Vagina (tissue), 2 donors: ENCODE data around the gene TNS4. TPM values are rescaled to one million over a fixed set of nuclear protein-coding genes. Genes with fewer than 3 reads are reported as not detected.

Experiments used
- DNase-seq, 2 donors: peaks; one replicate each; pipeline ENCODE4 v3.0.0-alpha.2; 2017; ENCODE audit errors: extremely low spot score in 2 of 2
- H3K27ac ChIP-seq: fragments of 200-600 bp; sonication (generic); one replicate; pipeline ENCODE4 v1.5.1; 2019
- H3K27me3 ChIP-seq: fragments of 200-600 bp; sonication (generic); one replicate; pipeline ENCODE4 v1.5.1; 2019
- H3K36me3 ChIP-seq, 2 donors: fragments of 200-600 bp; sonication (generic); one replicate each; pipeline ENCODE4 v1.5.1; 2017 to 2019
- H3K4me1 ChIP-seq: fragments of 200-600 bp; sonication (generic); one replicate; pipeline ENCODE4 v1.5.1; 2019
- H3K4me3 ChIP-seq, 2 donors: fragments of 200-600 bp; sonication (generic); 1 replicate in 1 of 2; 2 replicates in 1 of 2; pipeline ENCODE4 v1.5.1; 2016 to 2019
- H3K9me3 ChIP-seq: fragments of 200-600 bp; sonication (generic); one replicate; pipeline ENCODE4 v1.5.1; 2019
- POLR2A ChIP-seq, 2 donors: fragments of 450-650 bp; IDR thresholded peaks; one replicate each; pipeline ENCODE4 v1.6.1; 2017; ENCODE audit warnings: antibody characterized with exemption in 2 of 2, mild to moderate bottlenecking in 2 of 2, moderate library complexity in 2 of 2
- POLR2AphosphoS5 ChIP-seq, 2 donors: sonication (generic); formaldehyde crosslinking; IDR thresholded peaks; one replicate each; pipeline ENCODE4 v1.9.0; 2017; ENCODE audit warnings: antibody characterized with exemption in 2 of 2, mild to moderate bottlenecking in 2 of 2, low read depth in 1 of 2; ENCODE audit not compliant: insufficient read depth in 1 of 2
- intact Hi-C: fragments of 100-400 bp; cut with DNase I; formaldehyde crosslinking; loops from one replicate; pipeline ENCODE4 v1.15.1; 2023
- total RNA-seq: library from RNA; depleted of rRNA; stranded (reverse); fragments of >200 nt; gene quantifications from one replicate; pipeline ENCODE4 v1.2.3, GENCODE V29; 2016
- TF ChIP-seq, protein P1 (sequence below), 3 experiments: fragments of 450-650 bp in 2 of 3; fragments of 200-600 bp in 1 of 3; sonication (generic) in 1 of 3; IDR thresholded peaks; one replicate each; pipeline ENCODE4 v1.5.1; 2017 to 2019; ENCODE audit warnings: antibody characterized with exemption in 3 of 3, mild to moderate bottlenecking in 2 of 3, moderate library complexity in 2 of 3

Gene TNS4
- total RNA-seq, 1 donor from 2014 or later: 296 TPM

DNA sequence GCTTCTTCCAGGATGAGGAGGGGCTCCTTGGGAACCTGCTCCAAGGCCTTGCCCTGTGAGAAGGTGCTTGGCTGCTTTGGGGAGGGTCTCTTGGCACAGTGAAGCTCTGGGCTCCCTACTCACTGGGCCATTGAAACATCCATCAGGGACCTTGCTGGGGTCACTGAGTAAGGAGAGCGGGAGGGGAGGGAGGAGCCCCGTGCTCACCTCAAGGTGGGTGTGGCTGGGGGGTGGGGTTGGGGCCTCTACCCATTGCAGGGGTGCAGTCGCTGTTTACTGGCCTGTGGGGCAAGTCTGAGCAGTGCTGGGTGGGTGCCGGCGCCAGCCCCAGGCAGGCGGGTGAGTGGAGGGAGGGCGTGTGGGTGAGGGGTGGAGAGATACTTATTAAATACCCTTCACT, 9.9 kb downstream of the TNS4 start:
- Histone ChIP-seq H3K36me3 (peaks cover 0 to 4% of the 10 kb centered on the region in 2 donors), H3K4me1 (peaks cover 73% of the 10 kb centered on the region), H3K4me3 (no peak overlapping the region), H3K27me3 (no peaks in the 10 kb centered on the region), H3K9me3 (no peaks in the 10 kb centered on the region), H3K27ac (peak overlapping the region; percentile 75)
- intact Hi-C loops: no loop called here
- TF ChIP-seq POLR2A (IDR thresholded peaks at IDR 0.05): no peak
- TF ChIP-seq, protein P1, sequence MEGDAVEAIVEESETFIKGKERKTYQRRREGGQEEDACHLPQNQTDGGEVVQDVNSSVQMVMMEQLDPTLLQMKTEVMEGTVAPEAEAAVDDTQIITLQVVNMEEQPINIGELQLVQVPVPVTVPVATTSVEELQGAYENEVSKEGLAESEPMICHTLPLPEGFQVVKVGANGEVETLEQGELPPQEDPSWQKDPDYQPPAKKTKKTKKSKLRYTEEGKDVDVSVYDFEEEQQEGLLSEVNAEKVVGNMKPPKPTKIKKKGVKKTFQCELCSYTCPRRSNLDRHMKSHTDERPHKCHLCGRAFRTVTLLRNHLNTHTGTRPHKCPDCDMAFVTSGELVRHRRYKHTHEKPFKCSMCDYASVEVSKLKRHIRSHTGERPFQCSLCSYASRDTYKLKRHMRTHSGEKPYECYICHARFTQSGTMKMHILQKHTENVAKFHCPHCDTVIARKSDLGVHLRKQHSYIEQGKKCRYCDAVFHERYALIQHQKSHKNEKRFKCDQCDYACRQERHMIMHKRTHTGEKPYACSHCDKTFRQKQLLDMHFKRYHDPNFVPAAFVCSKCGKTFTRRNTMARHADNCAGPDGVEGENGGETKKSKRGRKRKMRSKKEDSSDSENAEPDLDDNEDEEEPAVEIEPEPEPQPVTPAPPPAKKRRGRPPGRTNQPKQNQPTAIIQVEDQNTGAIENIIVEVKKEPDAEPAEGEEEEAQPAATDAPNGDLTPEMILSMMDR (IDR thresholded peaks at IDR 0.05): no peak
- TF ChIP-seq POLR2AphosphoS5 (IDR thresholded peaks at IDR 0.05; ENCODE audit: insufficient read depth in 1 of 2, low read depth in 1 of 2): no peak
- DNase-seq: no peak

DNA sequence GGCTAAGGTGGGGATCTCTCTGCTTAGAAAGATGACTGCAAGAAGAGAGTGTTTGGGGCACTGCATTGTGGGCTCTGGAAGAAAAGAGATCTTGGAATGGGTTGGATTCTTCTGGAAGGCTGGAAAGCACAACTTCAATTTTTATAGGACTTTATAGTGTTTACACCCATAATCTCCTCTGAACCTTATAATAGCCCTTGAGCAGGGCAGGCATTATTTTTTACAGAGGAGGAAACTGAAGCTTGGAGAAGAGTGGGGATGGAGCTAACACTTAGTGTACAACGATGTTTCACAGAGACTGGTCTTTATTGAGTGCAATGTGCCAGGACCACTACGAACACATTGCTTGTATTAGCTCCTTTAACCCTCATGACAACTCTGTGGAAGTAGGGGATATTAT, 10.4 kb downstream of the TNS4 start:
- no peaks in the 10 kb centered on the region for H3K27me3 ChIP-seq
- intact Hi-C loops: no loop called here
- peaks cover 76% of the 10 kb centered on the region for H3K4me1 ChIP-seq
- H3K9me3 ChIP-seq: no peaks in the 10 kb centered on the region
- TF ChIP-seq POLR2A (IDR thresholded peaks at IDR 0.05): no peak
- TF ChIP-seq, protein P1 (IDR thresholded peaks at IDR 0.05): no peak
- no peak for DNase-seq
- no peak overlapping the region for H3K4me3 ChIP-seq
- H3K27ac ChIP-seq: peak overlapping the region; percentile 75
- H3K36me3 ChIP-seq: peaks cover 0 to 4% of the 10 kb centered on the region in 2 donors

DNA sequence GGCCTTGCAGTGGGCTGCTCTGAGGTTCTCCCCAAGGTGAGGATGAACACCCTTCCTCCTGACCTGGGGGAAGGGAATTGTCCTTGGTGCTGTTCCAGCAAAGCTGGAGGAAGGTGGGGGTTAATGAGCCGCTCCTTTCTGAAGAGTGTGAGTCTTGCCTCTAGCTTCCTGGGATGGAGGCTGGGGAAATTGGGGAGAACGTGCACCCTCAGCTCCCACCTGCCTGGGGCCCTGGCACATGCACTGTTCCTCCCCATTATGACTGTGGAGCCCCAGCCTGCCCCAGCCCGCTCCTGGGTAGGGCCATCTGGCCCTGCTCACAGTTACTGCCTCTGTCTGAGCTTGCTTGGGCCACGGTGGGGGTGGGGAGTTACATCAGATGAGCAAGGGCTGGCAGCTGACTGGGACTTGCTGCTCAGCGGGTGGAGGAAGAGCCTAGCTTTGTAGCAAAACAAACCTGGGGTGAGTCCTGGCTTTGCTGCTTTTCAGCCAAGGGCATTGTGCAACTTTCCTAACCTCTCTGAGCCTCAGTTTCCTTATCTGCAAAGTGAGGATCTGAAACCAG, 11.1 kb downstream of the TNS4 start:
- H3K4me3 ChIP-seq: no peak overlapping the region
- TF ChIP-seq POLR2A (IDR thresholded peaks at IDR 0.05): peak in 1 of 2 donors; percentile 7
- TF ChIP-seq, protein P1 (IDR thresholded peaks at IDR 0.05): no peak
- TF ChIP-seq POLR2AphosphoS5 (IDR thresholded peaks at IDR 0.05; ENCODE audit: insufficient read depth in 1 of 2, low read depth in 1 of 2): peak; percentile 57 to 84

DNA sequence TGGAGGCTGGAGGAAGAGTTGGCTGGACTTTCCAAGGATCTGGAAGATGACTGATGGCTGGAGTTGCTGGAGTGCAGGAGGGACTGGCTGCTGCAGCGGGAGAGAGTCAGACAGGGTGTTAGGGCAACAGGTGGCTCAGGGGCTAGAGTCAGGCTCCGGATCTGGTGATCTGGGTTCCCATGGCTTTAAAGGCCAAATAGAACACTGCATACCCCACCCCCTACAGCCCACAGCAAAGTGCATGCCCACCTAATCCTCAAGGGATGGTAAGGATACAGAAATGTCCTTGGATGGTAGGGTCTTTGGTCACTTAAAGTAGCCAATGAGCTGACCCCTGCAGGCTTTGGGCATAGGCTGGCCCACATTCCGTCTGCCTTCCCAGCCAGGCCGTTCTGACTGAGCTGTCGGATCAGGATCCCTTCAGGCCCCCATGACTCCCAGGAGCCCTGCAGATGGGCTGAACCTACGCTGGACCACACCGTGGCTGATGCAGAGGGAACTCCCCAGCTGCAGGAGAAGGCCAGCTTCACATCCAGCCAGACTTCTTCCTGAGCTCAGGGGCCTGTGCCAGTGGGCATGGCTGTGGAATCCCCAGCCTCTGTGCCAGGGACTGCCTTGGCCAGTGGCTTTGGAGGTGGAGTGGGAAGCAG, 13.9 kb downstream of the TNS4 start:
- no peaks in the 10 kb centered on the region for H3K9me3 ChIP-seq
- peaks cover 89% of the 10 kb centered on the region for H3K4me1 ChIP-seq
- H3K27ac ChIP-seq: peak overlapping the region; percentile 72
- no peak overlapping the region for H3K4me3 ChIP-seq
- TF ChIP-seq POLR2A (IDR thresholded peaks at IDR 0.05): no peak
- TF ChIP-seq, protein P1 (IDR thresholded peaks at IDR 0.05): no peak
- TF ChIP-seq POLR2AphosphoS5 (IDR thresholded peaks at IDR 0.05; ENCODE audit: insufficient read depth in 1 of 2, low read depth in 1 of 2): peak in 1 of 2 donors; percentile 48
- no peaks in the 10 kb centered on the region for H3K27me3 ChIP-seq
- intact Hi-C loops: loop anchor here (5.0 kb wide), 1 partner anchor 50 kb away; no protein-coding TSS in a partner anchor
- DNase-seq: no peak
- H3K36me3 ChIP-seq: peaks cover 0 to 4% of the 10 kb centered on the region in 2 donors

More for the DNA sequence above, 11.1 kb downstream of the TNS4 start:
- H3K4me1 ChIP-seq: peaks cover 81% of the 10 kb centered on the region
- intact Hi-C loops: no loop called here
- peaks cover 0 to 4% of the 10 kb centered on the region in 2 donors for H3K36me3 ChIP-seq
- no peaks in the 10 kb centered on the region for H3K9me3 ChIP-seq
- H3K27me3 ChIP-seq: no peaks in the 10 kb centered on the region
- H3K27ac ChIP-seq: peak overlapping the region; percentile 75
- no peak for DNase-seq
